ENCODE data around the gene DEXI. TPM values are rescaled to one million over a fixed set of nuclear protein-coding genes. Genes with fewer than 3 reads are reported as not detected.
"Not testable (repeated sequence)": the region's sequence is repeated elsewhere in the genome, so short reads cannot be mapped to it uniquely, and the experiment has no call there.

DEXI gene
- total RNA-seq, 1 donor from 2014 or later = 35.6 TPM

DNA sequence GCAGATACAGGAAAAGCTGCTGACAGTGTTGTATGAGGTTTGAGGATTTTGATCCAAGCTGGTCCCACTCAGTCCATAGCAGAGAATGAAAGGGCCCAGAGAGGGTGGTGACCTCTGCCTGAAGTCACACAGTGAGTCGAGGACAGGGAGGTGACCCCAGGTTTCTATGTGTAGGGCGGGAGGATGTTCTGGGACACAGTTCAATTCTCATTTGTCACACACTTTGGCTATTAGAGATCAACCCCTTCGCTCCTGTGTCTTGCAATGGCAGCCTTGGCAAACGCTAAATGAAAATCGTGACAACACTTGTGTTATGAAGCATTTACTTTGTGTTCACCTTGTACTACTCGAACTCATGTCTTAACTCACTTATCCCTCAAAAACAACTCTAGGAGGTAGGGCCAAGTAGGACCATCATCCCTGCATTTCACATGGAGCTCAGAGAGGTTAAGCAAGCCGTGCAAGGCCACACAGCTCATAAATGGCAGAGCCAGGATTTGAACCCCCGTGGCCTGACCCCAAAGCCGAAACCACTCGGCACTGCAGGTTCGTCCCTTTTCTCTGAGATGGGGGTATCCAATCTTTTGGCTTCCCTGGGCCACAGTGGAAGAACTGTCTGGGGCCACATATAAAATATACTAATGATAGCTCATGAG is 10.2 kb downstream of the DEXI start:
- Mint-ChIP-seq H3K36me3 (ENCODE audit: low read depth) (peaks cover 4% of the 10 kb centered on the region), H3K4me1 (no peaks in the 10 kb centered on the region), H3K27ac (ENCODE audit: unreplicated experiment) (no peak overlapping the region), H3K9me3 (no peaks in the 10 kb centered on the region), H3K4me3 (no peak overlapping the region), H3K27me3 (ENCODE audit: low read depth) (no peaks in the 10 kb centered on the region)
- no peak for DNase-seq (ENCODE audit: low read depth, low spot score)
- TF ChIP-seq, protein P1, sequence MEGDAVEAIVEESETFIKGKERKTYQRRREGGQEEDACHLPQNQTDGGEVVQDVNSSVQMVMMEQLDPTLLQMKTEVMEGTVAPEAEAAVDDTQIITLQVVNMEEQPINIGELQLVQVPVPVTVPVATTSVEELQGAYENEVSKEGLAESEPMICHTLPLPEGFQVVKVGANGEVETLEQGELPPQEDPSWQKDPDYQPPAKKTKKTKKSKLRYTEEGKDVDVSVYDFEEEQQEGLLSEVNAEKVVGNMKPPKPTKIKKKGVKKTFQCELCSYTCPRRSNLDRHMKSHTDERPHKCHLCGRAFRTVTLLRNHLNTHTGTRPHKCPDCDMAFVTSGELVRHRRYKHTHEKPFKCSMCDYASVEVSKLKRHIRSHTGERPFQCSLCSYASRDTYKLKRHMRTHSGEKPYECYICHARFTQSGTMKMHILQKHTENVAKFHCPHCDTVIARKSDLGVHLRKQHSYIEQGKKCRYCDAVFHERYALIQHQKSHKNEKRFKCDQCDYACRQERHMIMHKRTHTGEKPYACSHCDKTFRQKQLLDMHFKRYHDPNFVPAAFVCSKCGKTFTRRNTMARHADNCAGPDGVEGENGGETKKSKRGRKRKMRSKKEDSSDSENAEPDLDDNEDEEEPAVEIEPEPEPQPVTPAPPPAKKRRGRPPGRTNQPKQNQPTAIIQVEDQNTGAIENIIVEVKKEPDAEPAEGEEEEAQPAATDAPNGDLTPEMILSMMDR (conservative IDR thresholded peaks at IDR 0.05) = no peak

DNA sequence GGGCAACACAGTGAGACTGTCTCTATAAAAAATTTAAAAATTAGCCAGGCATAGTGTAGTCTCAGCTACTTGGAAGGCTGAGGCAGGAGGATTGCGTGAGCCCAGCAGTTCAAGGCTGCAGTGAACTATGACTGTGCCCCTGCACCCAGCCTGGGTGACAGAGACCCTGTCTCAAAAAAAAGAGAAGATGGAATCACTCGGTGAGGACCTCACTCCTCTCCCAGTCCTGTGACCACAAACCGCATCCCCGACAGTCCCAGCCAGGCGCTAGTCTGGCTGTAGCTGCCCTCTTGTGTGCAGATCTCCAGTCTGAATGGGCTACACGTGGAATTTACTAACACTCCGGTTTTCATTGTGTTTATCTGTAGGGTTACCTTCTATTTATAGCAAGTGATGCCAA is 11.1 kb downstream of the DEXI start:
- DNase-seq (ENCODE audit: low read depth, low spot score) = no peak
- no peak overlapping the region for H3K27ac Mint-ChIP-seq (ENCODE audit: unreplicated experiment)

DNA sequence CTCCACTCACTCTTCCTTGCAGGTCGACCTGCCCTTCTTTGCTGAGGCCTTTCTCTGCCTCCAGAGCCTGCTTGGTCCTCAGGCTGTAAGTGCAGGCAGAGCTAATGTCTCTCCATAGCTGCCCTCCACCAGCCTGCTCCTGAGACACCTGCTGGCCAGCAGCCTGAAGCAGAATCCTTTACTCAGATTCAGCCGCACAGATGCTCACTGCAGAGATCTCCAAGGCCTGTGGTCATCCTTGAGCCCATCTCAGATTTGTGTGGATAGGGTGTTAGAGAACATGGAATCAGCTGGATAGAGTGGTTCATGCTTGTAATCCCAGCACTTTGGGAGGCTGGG is 11.5 kb downstream of the DEXI start:
- Mint-ChIP-seq H3K9me3 (no peaks in the 10 kb centered on the region), H3K4me1 (no peaks in the 10 kb centered on the region), H3K4me3 (no peak overlapping the region), H3K36me3 (ENCODE audit: low read depth) (peaks cover 4% of the 10 kb centered on the region), H3K27me3 (ENCODE audit: low read depth) (no peaks in the 10 kb centered on the region), H3K27ac (ENCODE audit: unreplicated experiment) (no peak overlapping the region)
- no peak for DNase-seq (ENCODE audit: low read depth, low spot score)
- TF ChIP-seq, protein P1 (conservative IDR thresholded peaks at IDR 0.05) = no peak

More for the DNA sequence above, 11.1 kb downstream of the DEXI start:
- Mint-ChIP-seq H3K9me3 (no peaks in the 10 kb centered on the region), H3K36me3 (ENCODE audit: low read depth) (peaks cover 4% of the 10 kb centered on the region), H3K4me3 (no peak overlapping the region), H3K27me3 (ENCODE audit: low read depth) (no peaks in the 10 kb centered on the region), H3K4me1 (no peaks in the 10 kb centered on the region)
- TF ChIP-seq, protein P1 (conservative IDR thresholded peaks at IDR 0.05) = no peak

DNA sequence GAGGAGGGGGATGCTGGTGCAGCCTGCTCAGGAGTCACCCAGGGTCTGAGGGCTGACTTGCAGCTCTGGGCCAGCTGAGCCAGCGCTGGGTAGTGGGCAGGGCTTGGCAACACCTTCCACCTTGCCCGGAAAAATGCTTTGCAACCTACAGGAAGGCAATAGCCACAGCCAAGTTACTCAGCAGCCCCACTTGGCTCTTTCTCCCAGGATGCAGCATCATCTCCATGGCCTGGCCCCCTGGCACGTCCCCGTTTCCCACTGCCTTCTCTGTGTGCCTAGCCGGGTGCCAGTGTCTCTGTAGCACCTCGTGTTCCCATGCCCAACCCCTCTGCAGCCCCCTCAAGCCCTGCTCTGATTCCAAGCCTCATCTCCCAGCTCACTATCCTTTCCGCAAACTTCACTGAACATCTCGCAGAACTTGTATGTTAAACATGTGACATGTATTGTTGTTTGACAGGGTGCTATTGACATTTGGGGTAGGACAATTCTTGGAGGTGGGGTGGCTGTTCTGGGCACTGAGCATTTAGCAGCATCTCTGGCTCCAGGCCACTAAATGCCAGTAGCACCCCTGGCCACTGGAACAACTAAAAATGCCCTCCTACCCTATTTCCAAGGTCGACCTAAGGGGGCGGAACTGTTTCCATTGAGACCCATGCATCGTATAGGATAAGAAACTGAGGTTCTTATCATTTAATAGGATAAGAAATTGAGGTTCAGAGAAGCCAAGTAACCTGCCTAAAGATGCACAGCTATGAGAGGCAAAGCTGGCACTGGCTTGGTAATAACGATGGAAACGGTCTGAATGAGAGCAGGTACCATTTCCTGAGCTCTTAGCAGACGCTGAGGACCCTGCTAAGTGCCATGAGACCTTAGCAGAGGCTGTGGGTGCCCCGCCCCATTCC is 12.2 kb downstream of the DEXI start:
- no peak for DNase-seq (ENCODE audit: low read depth, low spot score)
- no peaks in the 10 kb centered on the region for H3K4me1 Mint-ChIP-seq
- H3K36me3 Mint-ChIP-seq (ENCODE audit: low read depth) = peaks cover 4% of the 10 kb centered on the region
- no peak overlapping the region for H3K4me3 Mint-ChIP-seq
- TF ChIP-seq, protein P1 (conservative IDR thresholded peaks at IDR 0.05) = no peak
- H3K27ac Mint-ChIP-seq (ENCODE audit: unreplicated experiment) = no peak overlapping the region
- H3K27me3 Mint-ChIP-seq (ENCODE audit: low read depth) = no peaks in the 10 kb centered on the region
- no peaks in the 10 kb centered on the region for H3K9me3 Mint-ChIP-seq

DNA sequence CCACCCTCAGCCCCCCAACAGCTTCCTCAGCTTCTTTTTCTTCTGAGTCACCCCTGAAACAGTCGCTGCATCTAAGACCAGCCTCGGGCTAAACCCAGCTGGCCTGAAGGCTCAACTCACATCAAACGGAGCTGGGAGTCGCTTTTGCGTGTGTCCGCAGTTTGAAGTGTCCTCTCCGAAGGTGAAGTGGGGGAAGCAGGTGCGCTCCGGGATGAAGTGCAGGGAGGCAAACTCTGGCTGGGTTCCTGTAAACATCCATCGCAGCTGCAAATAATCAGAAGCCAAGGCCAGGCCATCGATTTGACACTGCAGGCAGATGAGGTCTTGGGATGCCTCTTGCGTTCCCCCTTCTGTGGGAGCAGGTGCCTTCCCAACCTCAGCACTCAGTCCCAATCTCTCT is 13.2 kb downstream of the DEXI start:
- not testable (repeated sequence) for H3K4me1 Mint-ChIP-seq; H3K27me3 Mint-ChIP-seq (ENCODE audit: low read depth); H3K4me3 Mint-ChIP-seq; H3K9me3 Mint-ChIP-seq; H3K36me3 Mint-ChIP-seq (ENCODE audit: low read depth); DNase-seq (ENCODE audit: low read depth, low spot score)
- peak overlapping the region; percentile 62 for H3K27ac Mint-ChIP-seq (ENCODE audit: unreplicated experiment)

Measured in neural crest cell (in vitro differentiated cells).